ENCODE data around the gene KRT4.

- TF ChIP-seq CTCF (IDR thresholded peaks at IDR 0.05) (no peak), POLR2A (IDR thresholded peaks at IDR 0.05) (no peak), EP300 (IDR thresholded peaks at IDR 0.05) (no peak)
Measured at GRCh38 chr12:52784909-52785308, 29.0 kb downstream of the KRT4 start.

Measured in tibial nerve (tissue), 4 donors.